Ishikawa (cell line): ENCODE measurements around the gene SPATA31C1.

Experiments
- CEBPB ChIP-seq: IDR thresholded peaks from 2 replicates; pipeline ENCODE4 v1.6.1; 2012
- CREB1 ChIP-seq: IDR thresholded peaks from 2 replicates; pipeline ENCODE4 v1.6.1; 2012; ENCODE audit warnings: low read depth
- EGR1 ChIP-seq: IDR thresholded peaks from 2 replicates; pipeline ENCODE4 v1.6.1; 2012
- EP300 ChIP-seq: IDR thresholded peaks from 2 replicates; pipeline ENCODE4 v1.6.1; 2012; ENCODE audit warnings: borderline replicate concordance
- FOXM1 ChIP-seq: IDR thresholded peaks from 2 replicates; pipeline ENCODE4 v1.6.1; 2012; ENCODE audit warnings: low read depth, borderline replicate concordance
- NFIC ChIP-seq: IDR thresholded peaks from 2 replicates; pipeline ENCODE4 v1.6.1; 2012
- RAD21 ChIP-seq: IDR thresholded peaks from 2 replicates; pipeline ENCODE4 v1.6.1; 2012; ENCODE audit warnings: low read depth
- TAF1 ChIP-seq: IDR thresholded peaks from 2 replicates; pipeline ENCODE4 v1.6.1; 2012; ENCODE audit warnings: low read depth, mild to moderate bottlenecking
- TCF12 ChIP-seq: IDR thresholded peaks from 2 replicates; pipeline ENCODE4 v1.6.1; 2012; ENCODE audit warnings: low read depth
- TEAD4 ChIP-seq: IDR thresholded peaks from 2 replicates; pipeline ENCODE4 v1.6.1; 2012
- YY1 ChIP-seq: IDR thresholded peaks from 2 replicates; pipeline ENCODE4 v1.6.1; 2012; ENCODE audit warnings: low read depth
- ZBTB7A ChIP-seq: IDR thresholded peaks from 2 replicates; pipeline ENCODE4 v1.6.1; 2012; ENCODE audit warnings: low read depth
- TF ChIP-seq, protein P1 (sequence below): IDR thresholded peaks from 2 replicates; pipeline ENCODE4 v1.6.1; 2012
- TF ChIP-seq, protein P2 (sequence below): IDR thresholded peaks from 2 replicates; pipeline ENCODE4 v1.6.1; 2012; ENCODE audit warnings: low read depth, mild to moderate bottlenecking
- TF ChIP-seq, protein P3 (sequence below): IDR thresholded peaks from 2 replicates; pipeline ENCODE4 v1.6.1; 2012

The SPATA31C1 gene

DNA sequence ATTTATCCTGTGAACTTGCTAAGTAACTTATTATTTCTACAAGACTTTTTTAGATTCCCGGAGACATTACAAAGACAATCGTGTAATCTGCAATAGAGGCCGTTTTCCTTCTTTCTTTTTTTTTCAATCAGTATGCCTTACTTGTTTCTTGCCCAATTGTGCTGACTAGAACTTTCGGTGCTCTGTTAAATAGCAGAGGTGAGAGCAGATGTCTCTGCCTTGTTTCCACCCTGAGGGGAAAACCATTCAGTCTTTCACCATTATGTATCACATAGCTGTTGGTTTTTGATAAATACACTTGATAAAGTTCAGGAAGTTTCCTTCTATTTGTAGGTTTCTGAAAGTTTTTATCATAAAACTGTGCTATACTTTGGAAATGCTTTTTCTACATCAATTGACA, 24.8 kb upstream of the SPATA31C1 start:
- TF ChIP-seq ZBTB7A (no peak), CEBPB (no peak), EGR1 (no peak), CREB1 (no peak), RAD21 (no peak), YY1 (no peak)
- TF ChIP-seq, protein P1, sequence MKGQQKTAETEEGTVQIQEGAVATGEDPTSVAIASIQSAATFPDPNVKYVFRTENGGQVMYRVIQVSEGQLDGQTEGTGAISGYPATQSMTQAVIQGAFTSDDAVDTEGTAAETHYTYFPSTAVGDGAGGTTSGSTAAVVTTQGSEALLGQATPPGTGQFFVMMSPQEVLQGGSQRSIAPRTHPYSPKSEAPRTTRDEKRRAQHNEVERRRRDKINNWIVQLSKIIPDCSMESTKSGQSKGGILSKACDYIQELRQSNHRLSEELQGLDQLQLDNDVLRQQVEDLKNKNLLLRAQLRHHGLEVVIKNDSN, result no peak
- TF ChIP-seq, protein P2, sequence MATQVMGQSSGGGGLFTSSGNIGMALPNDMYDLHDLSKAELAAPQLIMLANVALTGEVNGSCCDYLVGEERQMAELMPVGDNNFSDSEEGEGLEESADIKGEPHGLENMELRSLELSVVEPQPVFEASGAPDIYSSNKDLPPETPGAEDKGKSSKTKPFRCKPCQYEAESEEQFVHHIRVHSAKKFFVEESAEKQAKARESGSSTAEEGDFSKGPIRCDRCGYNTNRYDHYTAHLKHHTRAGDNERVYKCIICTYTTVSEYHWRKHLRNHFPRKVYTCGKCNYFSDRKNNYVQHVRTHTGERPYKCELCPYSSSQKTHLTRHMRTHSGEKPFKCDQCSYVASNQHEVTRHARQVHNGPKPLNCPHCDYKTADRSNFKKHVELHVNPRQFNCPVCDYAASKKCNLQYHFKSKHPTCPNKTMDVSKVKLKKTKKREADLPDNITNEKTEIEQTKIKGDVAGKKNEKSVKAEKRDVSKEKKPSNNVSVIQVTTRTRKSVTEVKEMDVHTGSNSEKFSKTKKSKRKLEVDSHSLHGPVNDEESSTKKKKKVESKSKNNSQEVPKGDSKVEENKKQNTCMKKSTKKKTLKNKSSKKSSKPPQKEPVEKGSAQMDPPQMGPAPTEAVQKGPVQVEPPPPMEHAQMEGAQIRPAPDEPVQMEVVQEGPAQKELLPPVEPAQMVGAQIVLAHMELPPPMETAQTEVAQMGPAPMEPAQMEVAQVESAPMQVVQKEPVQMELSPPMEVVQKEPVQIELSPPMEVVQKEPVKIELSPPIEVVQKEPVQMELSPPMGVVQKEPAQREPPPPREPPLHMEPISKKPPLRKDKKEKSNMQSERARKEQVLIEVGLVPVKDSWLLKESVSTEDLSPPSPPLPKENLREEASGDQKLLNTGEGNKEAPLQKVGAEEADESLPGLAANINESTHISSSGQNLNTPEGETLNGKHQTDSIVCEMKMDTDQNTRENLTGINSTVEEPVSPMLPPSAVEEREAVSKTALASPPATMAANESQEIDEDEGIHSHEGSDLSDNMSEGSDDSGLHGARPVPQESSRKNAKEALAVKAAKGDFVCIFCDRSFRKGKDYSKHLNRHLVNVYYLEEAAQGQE, result no peak

DNA sequence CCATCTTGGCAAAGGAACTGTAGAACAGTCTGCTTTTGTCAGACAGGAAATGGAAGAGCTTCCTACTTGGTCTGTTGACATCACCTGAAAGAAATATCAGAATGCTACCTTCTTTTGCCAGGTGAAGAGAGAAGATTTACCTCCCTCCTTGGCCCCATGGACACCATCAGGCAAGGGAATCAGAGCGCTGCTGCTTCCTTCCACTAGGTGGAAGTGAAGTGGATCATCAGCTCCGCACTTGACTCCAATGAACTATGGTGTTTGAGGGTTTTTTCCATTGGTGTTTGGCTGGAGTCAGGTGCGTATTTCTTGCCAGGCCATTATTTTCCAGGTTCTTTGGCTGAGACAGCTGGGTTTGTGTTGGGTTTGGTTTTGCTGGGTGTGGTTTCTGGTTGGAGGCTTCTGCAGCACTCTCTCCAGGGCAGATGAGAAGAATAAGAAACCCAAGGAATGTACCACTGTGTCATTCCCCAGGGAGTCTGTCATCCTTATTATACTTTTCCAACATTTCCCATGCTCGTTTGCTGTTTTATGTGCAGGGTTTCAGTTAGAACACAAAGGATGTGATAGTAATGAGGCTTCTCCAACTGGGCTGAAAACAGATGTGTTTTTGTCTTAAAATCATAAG, 22.6 kb upstream of the SPATA31C1 start:
- TF ChIP-seq TCF12 (no peak), EGR1 (no peak), TAF1 (no peak), FOXM1 (no peak), CEBPB (no peak), ZBTB7A (no peak), NFIC (no peak), RAD21 (no peak), EP300 (no peak), CREB1 (no peak), TEAD4 (no peak), YY1 (no peak)
- TF ChIP-seq, protein P2, result no peak
- TF ChIP-seq, protein P1, result no peak
- TF ChIP-seq, protein P3, sequence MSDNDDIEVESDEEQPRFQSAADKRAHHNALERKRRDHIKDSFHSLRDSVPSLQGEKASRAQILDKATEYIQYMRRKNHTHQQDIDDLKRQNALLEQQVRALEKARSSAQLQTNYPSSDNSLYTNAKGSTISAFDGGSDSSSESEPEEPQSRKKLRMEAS, result no peak

DNA sequence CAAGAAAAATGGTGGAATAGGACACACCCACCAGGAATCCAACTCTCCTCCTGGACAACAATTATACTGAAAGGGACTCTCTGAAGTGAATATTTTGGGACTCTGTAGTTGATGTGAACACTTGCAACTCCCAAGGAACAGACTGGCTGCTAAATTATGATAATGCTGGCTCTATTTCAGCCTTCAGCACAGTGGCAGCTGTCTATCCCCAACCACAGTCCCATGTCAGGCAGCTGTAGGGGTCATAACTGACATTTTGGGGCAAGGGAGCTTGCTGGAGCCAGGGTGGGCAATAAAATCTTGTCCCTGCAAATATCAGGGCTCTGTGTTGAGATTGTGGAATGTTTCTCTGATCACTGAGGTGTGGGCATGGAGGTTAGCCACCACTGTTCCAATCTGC, 20.9 kb upstream of the SPATA31C1 start:
- TF ChIP-seq CREB1 (no peak), CEBPB (no peak), FOXM1 (no peak), NFIC (no peak), TCF12 (no peak), ZBTB7A (no peak), TEAD4 (no peak), RAD21 (no peak), EP300 (no peak), EGR1 (no peak), TAF1 (no peak), YY1 (no peak)
- TF ChIP-seq, protein P2, result no peak
- TF ChIP-seq, protein P3, result no peak
- TF ChIP-seq, protein P1, result no peak

DNA sequence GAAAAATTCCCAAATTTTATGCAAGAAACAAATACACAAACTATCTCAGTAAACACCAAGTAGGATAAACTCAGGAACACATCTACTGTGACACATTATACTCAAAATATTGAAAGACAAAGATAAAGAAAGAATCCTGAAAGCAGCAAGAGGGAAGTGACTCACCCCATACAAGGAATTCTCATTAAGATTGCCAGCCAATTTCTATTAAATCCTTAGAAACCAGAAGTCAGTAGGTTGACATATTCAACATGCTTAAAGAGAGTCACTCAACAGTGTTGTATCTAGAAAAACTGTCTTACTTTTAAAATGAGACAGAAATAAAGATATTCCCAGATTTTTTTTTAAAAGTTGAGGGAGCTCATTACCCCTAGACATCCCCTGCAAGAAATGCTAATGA, 19.6 kb upstream of the SPATA31C1 start:
- TF ChIP-seq TAF1 (no peak), FOXM1 (no peak), RAD21 (no peak)
- TF ChIP-seq, protein P2, result no peak
